NCI-H1092 (cell line): ENCODE measurements around the gene ARHGEF3.

Experiments
- DNase-seq: peaks from one replicate; lab custom pipeline; 2025; lab: John Stamatoyannopoulos, UW

Gene ARHGEF3

GRCh38 chr3:56683122-56683817 is 118.5 kb downstream of the ARHGEF3 start, which contains the start of gene TASOR:
Gene TASOR (minus strand): TSS chr3:56683265. CDS start chr3:56683006, 259 bp downstream.
- peak; percentile 48 for DNase-seq

- DNase-seq, result peak; percentile 13
Observed at GRCh38 chr3:56682462-56683121, 119.2 kb downstream of the ARHGEF3 start.

DNA sequence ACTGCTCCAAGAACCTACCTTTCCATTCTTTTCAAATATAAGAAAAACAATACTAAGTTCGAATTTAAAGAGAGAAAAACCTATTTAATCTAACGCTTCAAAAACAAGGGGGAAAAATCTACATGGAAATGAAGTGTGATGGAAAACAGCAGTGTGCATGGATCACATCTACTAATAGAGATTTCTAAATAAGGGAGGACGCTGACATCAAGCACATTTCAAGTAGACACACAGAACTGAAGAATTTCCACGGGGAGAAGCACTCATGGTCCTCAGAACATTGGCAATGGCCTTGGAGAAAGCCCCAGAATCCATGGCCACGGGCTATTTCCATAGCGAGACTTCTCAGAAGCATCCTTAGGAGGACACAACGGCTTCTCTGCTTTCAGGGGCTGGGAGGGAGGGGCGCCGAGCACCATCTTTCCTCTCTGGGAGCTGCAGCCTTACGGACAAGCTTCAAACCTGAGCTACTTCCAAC is 119.7 kb downstream of the ARHGEF3 start:
- DNase-seq, result peak; percentile 22

- DNase-seq, result no peak
Observed at GRCh38 chr3:56680054-56680580, 121.6 kb downstream of the ARHGEF3 start.
